K562 (cell line): ENCODE data around the gene CCDC184.

ENCODE experiments used
- CBFB ChIP-seq: sonication (generic); formaldehyde crosslinking; IDR thresholded peaks from 2 replicates; pipeline ENCODE4 v1.4.0; 2020; ENCODE audit warnings: mild to moderate bottlenecking, missing genetic modification reagents
- CHD4 ChIP-seq: fragments of 200-600 bp; sonication (generic); IDR thresholded peaks from 3 replicates; pipeline ENCODE4 v1.6.1; 2012; ENCODE audit warnings: low read depth, mild to moderate bottlenecking, mixed read lengths, low read length, inconsistent platforms; ENCODE audit not compliant: insufficient read depth, insufficient replicate concordance, poor library complexity, severe bottlenecking
- EP300 ChIP-seq: IDR thresholded peaks from 2 replicates; pipeline ENCODE4 v1.6.1; 2012; ENCODE audit warnings: low read length, improper control_type of control experiment
- JUNB ChIP-seq: fragments of 450-650 bp; formaldehyde crosslinking; conservative IDR thresholded peaks from 2 replicates; pipeline ENCODE4 v1.4.0; 2020; ENCODE audit warnings: mild to moderate bottlenecking
- NRF1 ChIP-seq, 2 experiments: fragments of 450-650 bp; IDR thresholded peaks in 1 of 2; conservative IDR thresholded peaks in 1 of 2; 2 replicates each; pipeline ENCODE4 v1.6.1; 2014; ENCODE audit warnings: mild to moderate bottlenecking in 2 of 2
- TAF7 ChIP-seq: fragments of 450-650 bp; IDR thresholded peaks from 2 replicates; pipeline ENCODE4 v1.6.1; 2016; ENCODE audit warnings: missing genetic modification characterization, missing compliant biosample characterization
- ZFP36 ChIP-seq: fragments of 150-350 bp; IDR thresholded peaks from 2 replicates; pipeline ENCODE4 v1.6.1; 2018; ENCODE audit warnings: low read length, low read depth; ENCODE audit not compliant: partially characterized antibody
- TF ChIP-seq, protein P1 (sequence below), 2 experiments: fragments of 450-650 bp; formaldehyde crosslinking in 1 of 2; IDR thresholded peaks; 2 replicates each; pipeline versions ENCODE4 v1.4.0 to v1.6.1; 2014 to 2020; ENCODE audit warnings: mild to moderate bottlenecking in 2 of 2, borderline replicate concordance in 1 of 2, low read depth in 1 of 2

DNA sequence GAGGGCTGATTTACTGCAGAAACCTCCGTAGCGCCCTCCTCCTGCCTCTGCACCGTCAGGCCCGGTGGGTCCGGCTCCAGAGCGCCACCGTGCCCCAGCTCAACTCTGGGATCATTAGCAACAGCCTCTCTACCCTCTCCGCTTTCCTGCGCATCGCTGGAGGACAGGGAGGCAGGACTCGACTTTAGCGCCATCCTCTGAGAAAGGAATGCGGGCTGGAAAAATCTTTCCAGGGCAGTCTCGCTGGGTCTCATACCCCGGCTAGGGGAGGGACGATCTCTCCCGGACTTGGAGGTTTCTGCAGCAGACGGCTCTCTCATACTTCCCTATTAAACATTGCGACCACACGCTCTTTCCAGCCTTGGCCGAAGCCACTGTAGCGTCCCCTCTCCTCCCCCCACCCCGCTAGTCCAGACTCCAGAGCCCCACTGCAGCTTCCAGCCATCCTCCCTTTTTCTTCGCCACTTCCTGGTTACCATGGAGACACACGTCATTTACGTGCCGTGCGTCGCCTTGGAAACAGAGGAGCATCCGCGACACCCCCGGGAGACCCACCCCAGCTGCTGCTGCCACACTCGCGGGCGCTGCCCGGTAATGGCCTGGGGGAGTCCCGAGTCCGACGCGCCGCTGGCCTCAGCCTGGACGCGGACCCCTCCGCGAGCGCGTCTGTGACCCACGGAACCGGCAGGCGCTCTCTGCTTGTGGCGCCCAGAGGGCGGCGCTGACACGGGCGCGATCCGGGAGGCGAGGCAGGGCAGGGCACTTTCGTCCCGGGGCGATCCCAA is at the start of gene CCDC184:
- TF ChIP-seq JUNB (no peak), TAF7 (no peak), EP300 (no peak), CHD4 (no peak), NRF1 (conservative IDR thresholded peaks at IDR 0.05 in 1 of 2, IDR thresholded peaks at IDR 0.05 in 1 of 2) (peak; percentile 65 to 71), ZFP36 (no peak), CBFB (CRISPR knock-in tag) (no peak)
- TF ChIP-seq, protein P1, sequence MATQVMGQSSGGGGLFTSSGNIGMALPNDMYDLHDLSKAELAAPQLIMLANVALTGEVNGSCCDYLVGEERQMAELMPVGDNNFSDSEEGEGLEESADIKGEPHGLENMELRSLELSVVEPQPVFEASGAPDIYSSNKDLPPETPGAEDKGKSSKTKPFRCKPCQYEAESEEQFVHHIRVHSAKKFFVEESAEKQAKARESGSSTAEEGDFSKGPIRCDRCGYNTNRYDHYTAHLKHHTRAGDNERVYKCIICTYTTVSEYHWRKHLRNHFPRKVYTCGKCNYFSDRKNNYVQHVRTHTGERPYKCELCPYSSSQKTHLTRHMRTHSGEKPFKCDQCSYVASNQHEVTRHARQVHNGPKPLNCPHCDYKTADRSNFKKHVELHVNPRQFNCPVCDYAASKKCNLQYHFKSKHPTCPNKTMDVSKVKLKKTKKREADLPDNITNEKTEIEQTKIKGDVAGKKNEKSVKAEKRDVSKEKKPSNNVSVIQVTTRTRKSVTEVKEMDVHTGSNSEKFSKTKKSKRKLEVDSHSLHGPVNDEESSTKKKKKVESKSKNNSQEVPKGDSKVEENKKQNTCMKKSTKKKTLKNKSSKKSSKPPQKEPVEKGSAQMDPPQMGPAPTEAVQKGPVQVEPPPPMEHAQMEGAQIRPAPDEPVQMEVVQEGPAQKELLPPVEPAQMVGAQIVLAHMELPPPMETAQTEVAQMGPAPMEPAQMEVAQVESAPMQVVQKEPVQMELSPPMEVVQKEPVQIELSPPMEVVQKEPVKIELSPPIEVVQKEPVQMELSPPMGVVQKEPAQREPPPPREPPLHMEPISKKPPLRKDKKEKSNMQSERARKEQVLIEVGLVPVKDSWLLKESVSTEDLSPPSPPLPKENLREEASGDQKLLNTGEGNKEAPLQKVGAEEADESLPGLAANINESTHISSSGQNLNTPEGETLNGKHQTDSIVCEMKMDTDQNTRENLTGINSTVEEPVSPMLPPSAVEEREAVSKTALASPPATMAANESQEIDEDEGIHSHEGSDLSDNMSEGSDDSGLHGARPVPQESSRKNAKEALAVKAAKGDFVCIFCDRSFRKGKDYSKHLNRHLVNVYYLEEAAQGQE (IDR thresholded peaks at IDR 0.05; ENCODE audit: borderline replicate concordance) = no peak; the same call in 1 of the 2 replicates
- TF ChIP-seq, protein P1 (CRISPR knock-in tag; IDR thresholded peaks at IDR 0.05; ENCODE audit: low read depth) = no peak; the same call in 1 of the 2 replicates
